Measurements from ENCODE around the gene OR2G3.

OR2G3 gene

DNA sequence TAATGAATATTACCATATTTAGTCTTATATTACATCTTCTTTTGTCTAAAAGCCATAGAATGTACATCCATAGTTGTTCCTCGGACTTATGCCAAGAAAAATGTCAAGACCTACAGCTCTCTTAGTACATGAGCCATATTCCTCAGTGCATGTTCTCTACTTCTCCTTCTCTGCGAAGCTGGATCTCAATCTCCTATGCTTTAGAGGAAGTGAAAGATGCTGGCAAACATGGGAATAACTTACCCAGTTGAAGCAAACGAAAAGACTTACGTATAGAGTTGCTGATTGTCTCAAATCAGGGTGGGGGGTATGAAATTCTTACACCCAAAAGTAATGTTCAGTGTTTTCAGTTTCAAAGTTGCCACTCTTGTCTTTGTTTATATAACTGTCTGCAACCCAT, 41.5 kb downstream of the OR2G3 start:
- H3K27ac Mint-ChIP-seq, result no peak overlapping the region
- H3K27me3 Mint-ChIP-seq, result peaks cover 8% of the 10 kb centered on the region
- H3K4me3 Mint-ChIP-seq, result no peak overlapping the region
- H3K4me1 Mint-ChIP-seq, result no peaks in the 10 kb centered on the region
- peaks cover 4% of the 10 kb centered on the region for H3K9me3 Mint-ChIP-seq
- no peaks in the 10 kb centered on the region for H3K36me3 Mint-ChIP-seq

DNA sequence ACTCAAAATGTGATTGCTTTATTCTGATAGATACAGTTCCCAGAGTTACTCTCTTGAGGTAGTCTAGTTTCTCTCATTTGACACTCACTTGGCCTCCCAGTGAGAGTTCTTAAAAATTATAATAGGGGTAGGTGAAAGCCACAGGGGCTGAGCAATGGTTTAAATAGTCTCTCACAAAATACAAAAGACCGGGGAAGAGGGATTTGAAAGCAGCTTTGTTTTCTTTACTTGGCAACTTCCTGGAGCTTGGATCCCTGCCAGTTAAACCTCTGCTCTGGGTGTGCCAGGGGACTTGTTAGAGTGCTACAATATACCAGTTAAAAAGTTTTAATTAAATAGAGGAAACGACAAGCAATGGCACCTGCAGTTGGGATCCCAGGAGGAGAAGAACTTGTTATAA, 42.5 kb downstream of the OR2G3 start:
- Mint-ChIP-seq H3K4me1 (no peaks in the 10 kb centered on the region), H3K9me3 (no peaks in the 10 kb centered on the region), H3K27me3 (peaks cover 5% of the 10 kb centered on the region), H3K27ac (no peak overlapping the region), H3K4me3 (no peak overlapping the region), H3K36me3 (no peaks in the 10 kb centered on the region)

DNA sequence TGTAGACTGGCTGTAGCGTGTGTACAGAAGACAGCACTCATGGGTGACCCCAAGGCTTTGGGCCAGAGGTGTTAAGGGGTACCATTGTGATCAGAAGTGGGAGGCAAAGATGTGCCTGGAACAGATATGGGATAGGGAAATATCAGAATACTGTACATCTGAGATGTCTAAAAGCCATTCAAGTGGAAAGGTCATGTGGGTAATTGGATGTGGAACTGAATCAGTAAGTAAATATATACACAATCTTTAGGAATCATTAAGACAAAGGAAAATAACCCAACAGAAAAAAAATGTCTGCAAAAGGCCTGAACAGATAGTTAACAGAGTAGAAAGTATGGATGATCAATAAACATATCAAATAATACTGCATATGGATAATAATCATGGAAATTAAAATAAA, 47.7 kb downstream of the OR2G3 start:
- Mint-ChIP-seq H3K27me3 (peaks cover 1% of the 10 kb centered on the region), H3K4me1 (no peaks in the 10 kb centered on the region), H3K9me3 (no peaks in the 10 kb centered on the region), H3K4me3 (no peak overlapping the region), H3K36me3 (no peaks in the 10 kb centered on the region), H3K27ac (no peak overlapping the region)

Data from activated naive CD4-positive, alpha-beta T cell treated with anti-CD3 and anti-CD28 coated beads, Interleukin-2, amount 50 U/mL, for 24 hours (primary cell).